ENCODE measurements around the gene PI4KA. TPM values are rescaled to one million over a fixed set of nuclear protein-coding genes. Genes with fewer than 3 reads are reported as not detected.

Gene PI4KA
- total RNA-seq, 4 donors from 2014 or later: 42.5 to 81.3 (median 66.1) TPM

- TF ChIP-seq, protein P1, sequence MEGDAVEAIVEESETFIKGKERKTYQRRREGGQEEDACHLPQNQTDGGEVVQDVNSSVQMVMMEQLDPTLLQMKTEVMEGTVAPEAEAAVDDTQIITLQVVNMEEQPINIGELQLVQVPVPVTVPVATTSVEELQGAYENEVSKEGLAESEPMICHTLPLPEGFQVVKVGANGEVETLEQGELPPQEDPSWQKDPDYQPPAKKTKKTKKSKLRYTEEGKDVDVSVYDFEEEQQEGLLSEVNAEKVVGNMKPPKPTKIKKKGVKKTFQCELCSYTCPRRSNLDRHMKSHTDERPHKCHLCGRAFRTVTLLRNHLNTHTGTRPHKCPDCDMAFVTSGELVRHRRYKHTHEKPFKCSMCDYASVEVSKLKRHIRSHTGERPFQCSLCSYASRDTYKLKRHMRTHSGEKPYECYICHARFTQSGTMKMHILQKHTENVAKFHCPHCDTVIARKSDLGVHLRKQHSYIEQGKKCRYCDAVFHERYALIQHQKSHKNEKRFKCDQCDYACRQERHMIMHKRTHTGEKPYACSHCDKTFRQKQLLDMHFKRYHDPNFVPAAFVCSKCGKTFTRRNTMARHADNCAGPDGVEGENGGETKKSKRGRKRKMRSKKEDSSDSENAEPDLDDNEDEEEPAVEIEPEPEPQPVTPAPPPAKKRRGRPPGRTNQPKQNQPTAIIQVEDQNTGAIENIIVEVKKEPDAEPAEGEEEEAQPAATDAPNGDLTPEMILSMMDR (IDR thresholded peaks at IDR 0.05): no peak
- no peak for TF ChIP-seq POLR2A (IDR thresholded peaks at IDR 0.05)
- DNase-seq (ENCODE audit: low spot score in 2 of 2): peak in 1 of 2 donors; percentile 27
- 74 to 75% methylated on average over 14 of the region's 14 CpGs for WGBS, 2 donors
- no peak overlapping the region for H3K4me3 ChIP-seq (ENCODE audit: low read depth, poor library complexity, severe bottlenecking)
- intact Hi-C loops (cut with DNase I; ENCODE audit: low total_unique reads): loop anchor here (10.0 kb wide), 1 partner anchor 179 kb away; no protein-coding TSS in a partner anchor
Measured at GRCh38 chr22:20783844-20784723, 74.5 kb downstream of the PI4KA start.

- intact Hi-C loops (cut with DNase I; ENCODE audit: low total_unique reads): loop anchor here (10.0 kb wide), 1 partner anchor 178 kb away; no protein-coding TSS in a partner anchor
- TF ChIP-seq POLR2A (IDR thresholded peaks at IDR 0.05): no peak
- TF ChIP-seq, protein P1 (IDR thresholded peaks at IDR 0.05): no peak
- no peak overlapping the region for H3K4me3 ChIP-seq (ENCODE audit: low read depth, poor library complexity, severe bottlenecking)
- DNase-seq (ENCODE audit: low spot score in 2 of 2): no peak
- WGBS, 2 donors: 98 to 99% methylated on average over 3 of the region's 3 CpGs
Measured at GRCh38 chr22:20783300-20783673, 75.3 kb downstream of the PI4KA start.

- WGBS, 2 donors: 85 to 95% methylated on average over 4 of the region's 4 CpGs
- intact Hi-C loops (cut with DNase I; ENCODE audit: low total_unique reads): loop anchor here (10.0 kb wide), 1 partner anchor 178 kb away; no protein-coding TSS in a partner anchor
- TF ChIP-seq POLR2A (IDR thresholded peaks at IDR 0.05): no peak
- DNase-seq (ENCODE audit: low spot score in 2 of 2): no peak
- H3K4me3 ChIP-seq (ENCODE audit: low read depth, poor library complexity, severe bottlenecking): no peak overlapping the region
Measured at GRCh38 chr22:20782596-20783299, 75.9 kb downstream of the PI4KA start.

GRCh38 chr22:20782083-20782482 lies 76.5 kb downstream of the PI4KA start:
- TF ChIP-seq POLR2A (IDR thresholded peaks at IDR 0.05): no peak
- TF ChIP-seq, protein P1 (IDR thresholded peaks at IDR 0.05): no peak
- intact Hi-C loops (cut with DNase I; ENCODE audit: low total_unique reads): loop anchor here (10.0 kb wide), 1 partner anchor 177 kb away; no protein-coding TSS in a partner anchor
- no peak overlapping the region for H3K4me3 ChIP-seq (ENCODE audit: low read depth, poor library complexity, severe bottlenecking)
- WGBS, 2 donors: 90 to 98% methylated on average over 4 of the region's 4 CpGs
- no peak for DNase-seq (ENCODE audit: low spot score in 2 of 2)

DNA sequence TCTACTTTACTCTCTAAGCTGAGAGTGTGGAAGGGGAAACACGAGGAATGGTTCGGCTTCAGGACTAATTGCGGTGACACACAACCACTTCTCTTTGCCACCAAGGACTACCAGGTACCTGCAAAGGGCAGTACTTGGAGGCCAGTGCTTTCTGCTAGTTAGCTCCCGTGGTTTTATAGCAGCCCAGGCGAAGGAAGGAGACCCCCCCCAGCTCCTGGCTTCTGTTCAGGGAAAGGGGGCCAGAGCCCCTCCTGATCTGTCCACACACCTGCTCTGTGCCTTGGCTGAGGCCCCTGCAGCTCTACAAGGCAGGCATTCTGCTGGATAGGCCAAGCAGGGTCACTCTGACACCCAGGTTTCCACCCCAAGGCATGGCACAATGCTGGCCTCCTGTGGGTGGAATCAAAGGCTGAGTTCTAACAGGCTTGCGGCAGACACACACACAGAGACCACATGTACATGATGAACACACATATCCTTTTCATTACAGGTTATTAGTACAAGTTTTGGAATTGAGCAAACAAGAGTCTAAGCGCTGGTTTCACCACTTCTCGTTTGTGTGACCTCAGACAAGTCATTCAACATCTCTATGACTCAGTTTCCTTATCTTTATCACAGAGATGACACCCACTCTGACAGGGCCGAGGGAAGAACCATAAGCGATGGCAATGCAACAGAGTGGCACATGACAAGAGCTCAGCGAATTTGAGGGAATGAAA lies 77.2 kb downstream of the PI4KA start:
- TF ChIP-seq, protein P1 (IDR thresholded peaks at IDR 0.05): no peak
- TF ChIP-seq POLR2A (IDR thresholded peaks at IDR 0.05): no peak
- intact Hi-C loops (cut with DNase I; ENCODE audit: low total_unique reads): loop anchor here (10.0 kb wide), 1 partner anchor 177 kb away; no protein-coding TSS in a partner anchor
- 80 to 86% methylated on average over 11 of the region's 11 CpGs for WGBS, 2 donors
- no peak overlapping the region for H3K4me3 ChIP-seq (ENCODE audit: low read depth, poor library complexity, severe bottlenecking)
- DNase-seq (ENCODE audit: low spot score in 2 of 2): no peak
